Measurements from ENCODE around the gene PPP1R9A. TPM values are rescaled to one million over a fixed set of nuclear protein-coding genes. Genes with fewer than 3 reads are reported as not detected.

Gene PPP1R9A
- total RNA-seq, 4 donors from 2014 or later, result 8.2 to 18.1 (median 10.0) TPM

DNA sequence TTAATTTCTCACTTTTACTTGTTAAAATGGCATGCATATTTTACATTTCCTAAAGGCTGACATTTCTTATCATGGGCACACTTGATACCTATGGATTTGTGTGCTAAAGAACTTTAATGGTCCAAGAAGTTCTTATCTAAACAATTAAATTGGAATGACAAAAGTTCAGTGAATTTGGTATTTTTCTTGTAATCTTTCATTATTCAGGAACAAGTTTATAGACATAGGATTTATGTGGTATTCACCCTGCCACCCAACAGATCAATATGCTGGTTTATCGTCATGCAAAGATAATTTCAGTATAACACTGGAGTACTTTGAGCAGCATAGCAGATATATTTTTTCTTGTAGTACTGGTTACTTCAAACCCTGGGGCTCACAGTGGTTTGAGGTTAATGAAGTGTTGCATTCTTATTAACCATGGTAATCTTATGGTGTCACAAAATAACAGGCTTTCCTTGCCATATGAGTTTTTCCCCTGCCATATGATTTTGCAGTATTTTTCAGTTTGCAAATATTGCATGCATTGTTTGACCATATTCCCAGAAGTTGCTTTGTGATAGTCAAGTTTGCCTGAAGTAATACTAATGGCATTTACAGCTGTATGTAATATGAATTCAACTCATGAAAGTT is 148.8 kb downstream of the PPP1R9A start:
- TF ChIP-seq, protein P1, sequence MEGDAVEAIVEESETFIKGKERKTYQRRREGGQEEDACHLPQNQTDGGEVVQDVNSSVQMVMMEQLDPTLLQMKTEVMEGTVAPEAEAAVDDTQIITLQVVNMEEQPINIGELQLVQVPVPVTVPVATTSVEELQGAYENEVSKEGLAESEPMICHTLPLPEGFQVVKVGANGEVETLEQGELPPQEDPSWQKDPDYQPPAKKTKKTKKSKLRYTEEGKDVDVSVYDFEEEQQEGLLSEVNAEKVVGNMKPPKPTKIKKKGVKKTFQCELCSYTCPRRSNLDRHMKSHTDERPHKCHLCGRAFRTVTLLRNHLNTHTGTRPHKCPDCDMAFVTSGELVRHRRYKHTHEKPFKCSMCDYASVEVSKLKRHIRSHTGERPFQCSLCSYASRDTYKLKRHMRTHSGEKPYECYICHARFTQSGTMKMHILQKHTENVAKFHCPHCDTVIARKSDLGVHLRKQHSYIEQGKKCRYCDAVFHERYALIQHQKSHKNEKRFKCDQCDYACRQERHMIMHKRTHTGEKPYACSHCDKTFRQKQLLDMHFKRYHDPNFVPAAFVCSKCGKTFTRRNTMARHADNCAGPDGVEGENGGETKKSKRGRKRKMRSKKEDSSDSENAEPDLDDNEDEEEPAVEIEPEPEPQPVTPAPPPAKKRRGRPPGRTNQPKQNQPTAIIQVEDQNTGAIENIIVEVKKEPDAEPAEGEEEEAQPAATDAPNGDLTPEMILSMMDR (IDR thresholded peaks at IDR 0.05; ENCODE audit: low read depth), result no peak

DNA sequence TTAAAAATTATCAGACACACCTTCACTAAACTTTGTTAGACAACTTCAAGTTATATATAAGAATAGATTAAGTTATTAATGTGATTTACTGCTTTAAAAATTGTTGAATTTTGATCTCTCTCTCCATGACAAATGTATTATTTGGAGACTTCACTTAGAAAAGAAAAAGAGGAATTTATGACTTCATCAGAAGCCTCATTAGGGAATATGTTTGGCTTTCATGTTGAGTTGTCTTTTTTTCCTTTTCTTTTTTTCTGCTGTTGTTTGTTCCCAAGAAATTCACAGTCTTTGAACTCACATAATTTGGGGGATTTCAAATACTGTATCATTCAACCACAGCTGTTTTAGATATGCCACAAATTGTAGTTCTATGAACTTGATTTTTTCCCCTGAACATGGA is 149.5 kb downstream of the PPP1R9A start:
- TF ChIP-seq, protein P1 (IDR thresholded peaks at IDR 0.05; ENCODE audit: low read depth), result no peak

DNA sequence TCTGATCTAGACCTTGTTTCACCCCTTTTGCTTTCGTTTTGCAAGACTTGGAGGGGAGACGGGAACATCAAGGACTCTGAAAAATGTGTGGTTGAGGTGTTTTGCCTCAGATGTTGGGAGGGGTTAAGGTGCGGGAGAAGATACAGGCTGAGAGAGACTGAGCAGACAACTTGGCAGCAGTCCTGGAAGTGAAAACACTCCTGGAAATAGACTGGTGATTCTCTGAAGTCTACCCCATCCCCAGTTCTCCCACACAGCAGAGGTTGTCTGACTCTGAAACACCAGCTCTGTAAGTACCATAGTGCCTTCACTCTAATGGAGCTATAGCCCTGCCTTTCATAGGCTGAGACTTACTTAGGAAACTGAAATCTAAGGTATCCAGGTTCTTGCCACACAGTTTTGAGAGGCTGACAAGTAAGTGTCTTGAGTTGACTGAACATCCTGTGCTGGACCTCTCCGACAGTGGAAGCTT is 152.5 kb downstream of the PPP1R9A start:
- TF ChIP-seq, protein P1 (IDR thresholded peaks at IDR 0.05; ENCODE audit: low read depth), result no peak

DNA sequence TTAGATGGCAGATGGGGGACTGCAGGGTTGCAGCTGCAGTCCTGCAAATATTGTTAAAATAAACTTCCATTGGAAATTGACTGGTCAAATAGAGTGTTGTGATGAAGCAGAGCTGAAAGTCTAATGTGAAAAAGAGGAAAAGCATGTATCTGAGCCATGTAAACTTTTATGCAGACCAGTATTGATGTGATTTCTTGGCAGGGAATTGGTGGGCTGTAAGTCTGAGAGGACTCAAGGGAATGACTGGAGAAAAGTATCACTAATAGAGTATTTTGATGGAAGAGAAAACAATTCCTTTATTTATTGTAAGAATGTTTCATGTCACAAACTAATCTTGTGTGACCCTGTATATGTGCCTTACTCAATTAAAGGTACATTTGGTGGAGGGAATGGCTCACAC is 155.5 kb downstream of the PPP1R9A start:
- TF ChIP-seq, protein P1 (IDR thresholded peaks at IDR 0.05; ENCODE audit: low read depth), result no peak

DNA sequence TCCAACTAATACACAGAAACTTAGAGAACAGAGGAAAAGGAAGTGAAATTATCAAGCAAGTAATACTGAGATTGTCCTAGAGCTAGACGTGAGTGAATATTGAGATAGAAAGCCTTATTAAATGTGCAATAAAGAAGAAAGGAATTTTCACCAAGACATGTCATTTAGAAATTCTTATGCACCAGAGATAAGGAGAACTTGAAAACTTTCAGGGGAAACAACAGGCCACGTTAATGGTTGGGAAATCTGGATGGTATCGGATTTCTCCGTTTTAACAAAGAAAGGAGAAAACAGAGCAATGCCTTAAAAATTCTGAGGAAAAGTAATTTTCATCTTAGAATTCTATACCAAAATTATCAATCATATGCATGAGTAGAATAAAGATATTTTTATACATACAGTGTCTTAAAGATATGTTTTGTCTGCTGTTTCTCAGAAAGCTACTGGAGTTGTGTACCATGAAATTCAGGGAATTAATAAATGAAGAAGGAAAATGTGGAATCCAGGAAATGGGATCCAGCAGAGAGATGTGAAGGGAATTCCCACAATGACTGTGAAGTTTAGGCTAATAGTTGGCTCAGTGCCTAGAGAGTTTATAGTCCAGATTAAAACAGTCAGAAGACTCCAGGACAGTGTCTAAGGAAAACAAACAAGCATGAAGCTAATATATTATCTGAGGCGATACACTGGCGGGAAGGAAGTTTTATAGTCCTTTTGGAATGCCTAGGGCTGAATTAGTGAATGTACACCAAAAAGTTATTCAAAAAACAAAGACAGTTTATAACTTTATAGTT is 159.5 kb downstream of the PPP1R9A start:
- TF ChIP-seq, protein P1 (IDR thresholded peaks at IDR 0.05; ENCODE audit: low read depth), result no peak

DNA sequence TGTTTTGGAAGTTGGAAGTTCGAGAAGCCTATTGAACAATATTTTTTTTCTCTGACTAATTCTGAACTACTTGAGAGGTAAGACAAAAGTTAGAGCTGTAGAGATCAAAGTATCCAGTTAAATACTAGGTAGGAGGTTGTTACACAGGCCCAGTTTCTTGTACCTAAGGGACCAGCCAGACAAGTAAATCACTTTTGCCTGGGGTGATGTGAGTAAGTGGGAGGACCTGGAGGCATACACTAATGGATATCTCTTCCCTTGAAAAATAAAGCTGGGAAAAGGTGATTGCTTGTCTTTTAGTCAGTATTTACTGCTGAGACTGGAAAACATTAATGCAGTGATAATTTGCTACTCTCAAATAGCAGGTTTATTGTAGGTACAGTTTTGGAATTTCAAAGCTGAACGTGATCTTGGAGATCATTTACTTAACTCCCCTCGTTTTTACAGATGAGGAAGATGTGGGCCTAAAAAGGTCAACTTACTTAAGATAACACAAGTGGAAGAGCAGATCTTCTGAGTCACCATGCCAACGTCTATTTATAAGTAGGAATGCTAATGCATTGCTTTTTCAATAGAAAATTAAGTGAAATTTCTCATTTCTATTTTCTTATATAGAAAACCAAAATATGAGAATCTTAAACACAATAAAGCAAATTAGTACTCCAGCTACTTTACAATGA is 181.3 kb downstream of the PPP1R9A start:
- TF ChIP-seq, protein P1 (IDR thresholded peaks at IDR 0.05; ENCODE audit: low read depth), result no peak
